ENCODE measurements around the gene PEX7. TPM values are rescaled to one million over a fixed set of nuclear protein-coding genes. Genes with fewer than 3 reads are reported as not detected.

The PEX7 gene
- total RNA-seq, 2 experiments from 2014 or later: 2.0 to 3.4 TPM

- Histone ChIP-seq H3K4me3 (ENCODE audit: low read length) (no peak overlapping the region), H3K36me3 (ENCODE audit: insufficient read depth, low read length) (no peaks in the 10 kb centered on the region), H3K27ac (ENCODE audit: low read depth in 1 of 2, low read length in 2 of 2) (no peak overlapping the region), H3K9me3 (ENCODE audit: control insufficient read depth in 1 of 2, insufficient read depth in 1 of 2, low read length in 2 of 2) (no peaks in the 10 kb centered on the region), H3K27me3 (ENCODE audit: control insufficient read depth in 1 of 2, insufficient read depth in 2 of 2, low read length in 2 of 2) (no peaks in the 10 kb centered on the region), H3K4me1 (ENCODE audit: insufficient read depth, low read length) (peaks cover 42% of the 10 kb centered on the region)
- ATAC-seq (ENCODE audit: poor library complexity) (no peak), DNase-seq (no peak)
- no peaks in the 10 kb centered on the region for H3K9me3 Mint-ChIP-seq
- intact Hi-C loops (cut with DNase I, micrococcal nuclease): loop anchor here in 1 of 2 experiments (2.0 kb wide), 1 partner anchor 13 kb away; no protein-coding TSS in a partner anchor
- H3K4me1 Mint-ChIP-seq (ENCODE audit: low read depth): peaks cover 56% of the 10 kb centered on the region
- no peaks in the 10 kb centered on the region for H3K36me3 Mint-ChIP-seq (ENCODE audit: low read depth)
- H3K4me3 Mint-ChIP-seq: no peak overlapping the region
- no peak for TF ChIP-seq CTCF (IDR thresholded peaks at IDR 0.05)
- H3K27ac Mint-ChIP-seq: no peak overlapping the region
- H3K27me3 Mint-ChIP-seq: no peaks in the 10 kb centered on the region
- ChIA-PET POLR2A (interaction anchor here (1.0 to 1.5 kb wide), 2 partner anchors 11 to 18 kb away, joined by 5 read pairs; partner anchors contain the start of gene MAP3K5), CTCF (interaction anchor here (0.7 to 4.0 kb wide), 4 partner anchors 10 to 129 kb away, joined by 3 to 23 read pairs (median 4); partner anchors contain the start of gene MAP3K5)
Measured at GRCh38 chr6:136773473-136773796, 49.0 kb upstream of the PEX7 start.

- no peak overlapping the region for H3K4me3 ChIP-seq (ENCODE audit: low read length)
- Mint-ChIP-seq H3K4me3 (no peak overlapping the region), H3K27me3 (no peaks in the 10 kb centered on the region), H3K27ac (no peak overlapping the region), H3K36me3 (ENCODE audit: low read depth) (no peaks in the 10 kb centered on the region), H3K9me3 (no peaks in the 10 kb centered on the region), H3K4me1 (ENCODE audit: low read depth) (peaks cover 51% of the 10 kb centered on the region)
- intact Hi-C loops (cut with DNase I, micrococcal nuclease): no loop called here
- ATAC-seq (ENCODE audit: poor library complexity) (no peak), DNase-seq (peak in 1 of 14 experiments; percentile 38)
- H3K27me3 ChIP-seq (ENCODE audit: control insufficient read depth in 1 of 2, insufficient read depth in 2 of 2, low read length in 2 of 2): no peaks in the 10 kb centered on the region
- ChIA-PET CTCF (interaction anchor here (0.7 to 4.0 kb wide), 3 partner anchors 11 to 19 kb away, joined by 3 to 23 read pairs (median 5); partner anchors contain the start of gene MAP3K5), POLR2A (interaction anchor here (0.7 to 1.5 kb wide), 5 partner anchors 10 to 26 kb away, joined by 3 to 5 read pairs (median 5); partner anchors contain the start of gene MAP3K5)
- H3K4me1 ChIP-seq (ENCODE audit: insufficient read depth, low read length): peaks cover 39% of the 10 kb centered on the region
- no peak for TF ChIP-seq CTCF (IDR thresholded peaks at IDR 0.05)
- no peak overlapping the region for H3K27ac ChIP-seq (ENCODE audit: low read depth in 1 of 2, low read length in 2 of 2)
- no peaks in the 10 kb centered on the region for H3K36me3 ChIP-seq (ENCODE audit: insufficient read depth, low read length)
- H3K9me3 ChIP-seq (ENCODE audit: control insufficient read depth in 1 of 2, insufficient read depth in 1 of 2, low read length in 2 of 2): no peaks in the 10 kb centered on the region
Measured at GRCh38 chr6:136774228-136775041, 48.0 kb upstream of the PEX7 start.

GRCh38 chr6:136775081-136775480 is 47.3 kb upstream of the PEX7 start:
- no peaks in the 10 kb centered on the region for H3K36me3 Mint-ChIP-seq (ENCODE audit: low read depth)
- peaks cover 56% of the 10 kb centered on the region for H3K4me1 Mint-ChIP-seq (ENCODE audit: low read depth)
- TF ChIP-seq CTCF (IDR thresholded peaks at IDR 0.05): no peak

More at GRCh38 chr6:136775081-136775480, 47.3 kb upstream of the PEX7 start:
- ChIA-PET POLR2A (interaction anchor here (0.7 to 1.4 kb wide), 3 partner anchors 12 to 26 kb away, joined by 3 to 5 read pairs (median 4); no protein-coding TSS in a partner anchor), CTCF (interaction anchor here (4.0 kb wide), 1 partner anchor 17 kb away, joined by 23 read pairs; the partner anchor contains the start of gene MAP3K5)
- H3K9me3 ChIP-seq (ENCODE audit: control insufficient read depth in 1 of 2, insufficient read depth in 1 of 2, low read length in 2 of 2): no peaks in the 10 kb centered on the region
- H3K4me3 Mint-ChIP-seq: no peak overlapping the region
- H3K27ac Mint-ChIP-seq: no peak overlapping the region
- no peaks in the 10 kb centered on the region for H3K27me3 ChIP-seq (ENCODE audit: control insufficient read depth in 1 of 2, insufficient read depth in 2 of 2, low read length in 2 of 2)
- no peaks in the 10 kb centered on the region for H3K27me3 Mint-ChIP-seq
- H3K36me3 ChIP-seq (ENCODE audit: insufficient read depth, low read length): no peaks in the 10 kb centered on the region
- DNase-seq: no peak
- no peak overlapping the region for H3K27ac ChIP-seq (ENCODE audit: low read depth in 1 of 2, low read length in 2 of 2)
- no peak for ATAC-seq (ENCODE audit: poor library complexity)
- H3K9me3 Mint-ChIP-seq: no peaks in the 10 kb centered on the region
- H3K4me3 ChIP-seq (ENCODE audit: low read length): no peak overlapping the region
- intact Hi-C loops (cut with DNase I, micrococcal nuclease): no loop called here
- H3K4me1 ChIP-seq (ENCODE audit: insufficient read depth, low read length): peaks cover 45% of the 10 kb centered on the region

Data from CD4-positive, alpha-beta T cell (primary cell).